T1000 (cell line): ENCODE data around the gene CHST7.

ENCODE experiments used
- DNase-seq: peaks from one replicate; lab custom pipeline; 2025; ENCODE audit warnings: mixed read lengths; lab: John Stamatoyannopoulos, UW

The CHST7 gene

GRCh38 chrX:46573892-46574773 is 568 bp downstream of the CHST7 start:
- no peak for DNase-seq

DNA sequence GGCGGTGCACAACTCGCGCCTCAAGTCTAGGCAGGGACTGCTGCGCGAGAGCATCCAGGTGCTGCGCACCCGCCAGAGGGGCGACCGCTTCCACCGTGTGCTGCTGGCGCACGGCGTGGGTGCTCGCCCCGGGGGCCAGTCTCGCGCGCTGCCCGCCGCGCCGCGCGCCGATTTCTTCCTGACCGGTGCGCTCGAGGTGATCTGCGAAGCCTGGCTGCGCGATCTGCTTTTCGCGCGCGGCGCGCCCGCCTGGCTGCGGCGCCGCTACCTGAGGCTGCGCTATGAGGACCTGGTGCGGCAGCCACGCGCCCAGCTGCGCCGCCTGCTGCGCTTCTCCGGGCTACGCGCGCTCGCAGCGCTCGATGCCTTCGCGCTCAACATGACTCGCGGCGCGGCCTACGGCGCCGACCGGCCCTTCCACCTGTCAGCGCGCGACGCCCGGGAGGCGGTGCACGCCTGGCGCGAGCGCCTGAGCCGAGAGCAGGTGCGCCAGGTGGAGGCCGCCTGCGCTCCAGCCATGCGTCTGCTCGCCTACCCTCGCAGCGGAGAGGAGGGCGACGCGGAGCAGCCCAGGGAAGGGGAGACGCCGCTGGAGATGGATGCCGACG is 1.3 kb downstream of the CHST7 start:
- no peak for DNase-seq

DNA sequence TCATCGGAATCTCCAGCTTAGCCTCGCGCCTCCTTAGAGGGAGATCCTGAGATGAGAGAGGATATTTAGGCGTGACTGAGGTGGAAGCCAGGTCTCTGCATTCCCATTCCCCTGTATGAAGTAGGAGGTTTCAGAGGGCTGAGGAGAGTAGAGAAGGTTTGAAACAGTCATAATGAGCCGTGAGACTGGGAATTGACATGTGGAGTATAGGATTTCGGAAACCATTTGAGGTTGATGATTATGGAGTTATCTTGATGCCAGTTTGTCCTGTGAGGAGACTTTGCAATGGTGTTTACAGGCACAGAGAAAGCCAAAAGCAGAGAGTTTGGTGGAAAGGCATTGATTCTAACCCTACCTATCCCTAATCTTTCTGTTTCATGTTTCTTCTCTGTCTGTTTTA is 2.0 kb downstream of the CHST7 start:
- no peak for DNase-seq

GRCh38 chrX:46575991-46576392 is 2.4 kb downstream of the CHST7 start:
- DNase-seq, result no peak

DNA sequence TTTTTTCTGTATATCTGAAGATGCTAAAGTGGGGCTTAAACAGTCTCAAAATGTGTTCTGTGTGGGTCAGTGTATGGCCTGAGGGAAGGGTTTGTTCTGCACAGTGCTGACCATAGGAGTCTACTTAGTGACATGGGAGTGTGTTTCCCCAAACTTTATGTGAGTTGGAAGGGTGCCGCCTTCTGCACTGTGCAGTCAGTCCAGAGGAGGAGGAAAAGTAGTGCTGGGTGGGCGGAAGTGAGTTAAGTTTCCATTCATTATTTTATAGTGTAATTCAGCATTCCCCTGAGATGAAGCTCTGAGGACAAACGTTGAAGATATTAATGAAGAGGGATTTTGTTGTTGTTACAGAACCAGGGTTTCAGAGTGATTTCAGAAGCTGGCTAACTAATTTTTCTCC is 2.9 kb downstream of the CHST7 start:
- DNase-seq, result no peak

GRCh38 chrX:46577221-46578005 is 3.8 kb downstream of the CHST7 start:
- no peak for DNase-seq

GRCh38 chrX:46579250-46579649 is 5.7 kb downstream of the CHST7 start:
- DNase-seq, result no peak

DNA sequence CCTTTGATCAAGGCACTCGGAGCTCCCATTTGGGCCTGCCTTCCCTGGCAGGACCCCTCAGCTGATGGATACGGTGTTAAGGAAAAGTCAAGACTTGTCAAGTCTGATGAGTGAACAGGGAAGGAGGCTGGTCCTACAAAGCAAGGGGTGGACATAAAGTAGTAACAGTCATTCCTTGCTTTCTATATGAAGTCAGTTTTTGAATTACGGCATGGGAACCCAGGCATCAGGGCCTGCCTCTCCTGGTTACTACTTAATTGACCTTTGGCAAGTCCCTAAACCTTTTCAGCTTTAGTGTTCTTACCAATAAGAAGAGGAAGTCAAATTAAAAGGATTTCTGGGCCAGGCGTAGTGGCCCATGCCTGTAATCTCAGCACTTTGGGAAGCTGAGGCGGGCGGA is 7.0 kb downstream of the CHST7 start:
- no peak for DNase-seq

DNA sequence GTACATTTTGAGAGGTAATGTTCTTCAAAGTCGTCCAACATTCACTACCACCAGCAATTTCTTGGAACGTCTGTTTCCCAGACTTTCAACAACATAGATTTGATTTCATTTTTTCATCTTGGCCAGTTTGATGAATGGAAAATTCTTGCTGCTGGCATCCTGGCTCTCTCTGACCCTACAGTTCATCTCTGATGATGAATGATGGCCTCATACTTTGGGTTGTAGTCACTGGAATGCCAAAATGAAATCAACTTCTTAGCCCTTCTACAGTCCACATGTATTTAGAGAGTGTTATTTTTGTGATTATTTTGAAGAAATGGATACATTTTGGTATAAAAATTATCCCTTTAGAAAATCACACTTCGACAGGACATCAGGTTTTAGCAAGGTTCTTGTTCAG is 8.8 kb downstream of the CHST7 start:
- DNase-seq, result no peak

GRCh38 chrX:46582966-46583365 is 9.4 kb downstream of the CHST7 start:
- no peak for DNase-seq

- DNase-seq, result no peak
Measured at GRCh38 chrX:46584736-46585135, 11.2 kb downstream of the CHST7 start.

DNA sequence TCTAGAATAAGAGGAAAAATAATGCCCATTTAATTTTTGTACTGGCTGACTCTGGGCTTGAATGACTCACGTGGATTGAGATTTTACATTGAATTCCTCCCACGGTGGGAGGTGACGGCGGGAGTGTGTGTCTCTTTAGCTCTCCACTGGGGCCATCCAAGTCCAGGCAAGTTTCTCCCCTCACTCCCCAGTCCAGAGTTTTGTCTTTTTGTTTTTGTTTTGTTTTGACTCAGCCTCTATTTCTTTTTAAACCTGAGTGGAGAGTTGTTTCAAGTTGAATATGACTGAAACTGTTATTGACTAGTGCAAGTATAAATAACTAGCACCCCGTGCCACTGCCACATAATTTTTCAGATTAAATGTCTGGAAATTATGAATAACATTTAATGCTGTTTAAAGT is 13.6 kb downstream of the CHST7 start:
- no peak for DNase-seq

- no peak for DNase-seq
Measured at GRCh38 chrX:46587753-46588171, 14.2 kb downstream of the CHST7 start.

- no peak for DNase-seq
Measured at GRCh38 chrX:46588263-46588662, 14.7 kb downstream of the CHST7 start.

DNA sequence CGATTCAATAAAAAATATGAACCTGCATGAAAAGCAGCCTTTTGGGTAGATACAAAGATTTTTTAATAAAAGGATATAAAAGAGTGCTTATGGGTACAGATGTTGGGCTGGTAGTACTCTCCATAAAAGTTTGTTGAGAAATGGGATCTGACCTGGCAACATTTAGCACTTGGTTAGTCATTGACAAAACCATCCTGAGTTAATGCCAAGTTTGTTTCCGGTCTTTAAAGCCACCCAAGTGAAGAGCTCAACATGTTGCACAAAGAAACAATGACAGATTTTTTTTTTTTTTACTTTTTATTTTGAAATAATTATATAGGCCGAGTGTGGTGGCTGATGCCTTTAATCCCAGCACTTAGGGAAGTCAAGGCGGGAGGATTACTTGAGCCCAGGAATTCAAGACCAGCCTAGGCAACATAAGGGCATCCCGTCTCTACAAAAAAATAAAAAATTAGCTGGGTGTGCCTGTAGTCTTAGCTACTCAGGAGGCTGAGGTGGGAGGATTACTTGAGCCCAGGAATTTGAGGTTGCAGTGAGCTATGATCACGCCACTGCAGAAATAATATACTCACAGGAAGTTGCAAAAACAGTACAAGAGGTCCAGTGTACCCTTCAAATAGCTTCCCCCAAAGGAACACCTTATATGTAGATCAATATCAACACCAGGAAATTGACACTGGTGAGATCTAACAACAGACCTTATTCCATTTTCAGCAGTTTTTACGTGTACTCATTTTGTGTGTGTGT is 16.6 kb downstream of the CHST7 start:
- no peak for DNase-seq

DNA sequence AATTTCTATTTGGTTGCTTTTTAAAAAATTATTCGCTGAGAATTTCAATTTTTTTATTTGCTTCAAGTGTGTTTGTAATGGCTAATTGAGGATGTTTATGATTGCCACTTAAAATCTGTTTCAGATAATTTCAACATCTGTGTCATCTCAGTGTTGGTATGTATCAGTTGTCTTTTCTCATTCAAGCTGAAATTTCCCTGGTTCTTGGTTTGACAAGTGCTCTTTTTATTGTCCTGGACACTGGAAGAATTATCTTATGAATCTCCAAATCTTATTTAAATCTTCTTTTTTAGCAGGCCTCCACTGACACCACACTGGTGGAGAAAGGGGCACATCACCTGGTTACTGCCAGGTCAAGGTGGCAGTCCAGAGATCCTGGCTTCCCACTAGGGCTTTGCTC is 21.5 kb downstream of the CHST7 start:
- DNase-seq, result no peak

GRCh38 chrX:46597208-46597607 is 23.6 kb downstream of the CHST7 start:
- DNase-seq, result no peak

GRCh38 chrX:46597771-46598170 is 24.2 kb downstream of the CHST7 start:
- DNase-seq, result no peak

DNA sequence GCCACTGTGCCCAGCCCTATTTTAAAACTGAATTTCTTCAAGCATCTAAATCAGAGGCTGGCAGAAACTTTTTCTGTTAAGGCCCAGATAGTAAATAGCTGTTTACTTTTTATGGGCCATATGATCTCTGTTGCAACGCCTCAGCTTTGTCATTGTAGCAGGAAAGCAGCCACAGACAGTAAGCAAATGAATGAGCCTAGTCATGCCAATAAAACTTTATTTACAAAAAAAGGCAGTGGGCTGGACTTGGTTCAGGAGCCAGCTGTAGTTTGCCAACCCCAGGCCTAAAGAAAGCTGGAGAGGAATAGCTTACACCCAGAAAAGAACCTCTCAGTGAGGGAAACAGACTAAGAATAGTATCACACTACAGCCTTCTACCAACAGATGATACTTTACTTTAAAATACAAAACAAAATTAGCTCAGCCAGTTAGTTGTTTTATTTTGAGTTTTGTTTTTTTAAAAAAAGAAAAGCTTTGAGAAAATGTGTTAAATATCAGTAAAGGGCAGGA is 25.5 kb downstream of the CHST7 start:
- DNase-seq, result no peak

- DNase-seq, result no peak
Measured at GRCh38 chrX:46601283-46601682, 27.7 kb downstream of the CHST7 start.

DNA sequence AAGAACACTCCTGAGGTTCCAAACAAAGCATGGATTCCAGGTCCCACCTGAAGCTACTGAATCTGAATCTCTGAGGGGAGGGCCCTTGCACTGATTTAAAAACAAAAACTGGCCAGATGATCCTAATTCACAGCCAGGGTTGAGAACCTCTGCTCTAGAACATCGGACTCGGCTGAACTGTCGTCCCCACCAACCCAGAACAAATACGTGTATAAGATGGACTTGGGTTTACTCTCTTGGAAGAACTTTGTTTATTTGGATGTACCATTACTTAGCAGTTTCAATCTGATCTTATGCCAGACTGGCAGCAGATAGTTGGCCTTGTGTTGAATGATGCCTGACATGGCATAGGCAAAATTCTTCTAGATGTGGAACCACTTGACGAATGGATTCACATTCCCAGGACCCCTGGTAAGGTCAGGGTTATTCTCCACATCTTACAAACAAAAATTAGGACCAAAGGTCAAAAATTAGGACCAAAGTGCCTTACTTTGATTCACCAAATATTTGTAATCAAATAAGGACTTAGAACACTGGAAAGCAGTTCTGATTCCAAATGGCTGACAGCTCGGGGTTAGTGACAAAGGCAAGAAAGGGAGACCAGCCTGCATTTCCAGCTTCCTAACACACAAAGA is 29.0 kb downstream of the CHST7 start:
- no peak for DNase-seq
